OCI-LY7 (cell line): ENCODE measurements around the gene LHX4.

Experiments
- EZH2phosphoT487 ChIP-seq: fragments of 200-600 bp; sonication (generic); IDR thresholded peaks from 2 replicates; pipeline ENCODE4 v1.6.1; 2018; ENCODE audit warnings: low read depth, borderline replicate concordance, mild to moderate bottlenecking, mixed run types, antibody characterized with exemption, low read length, moderate library complexity, mixed read lengths
- TF ChIP-seq, protein P1 (sequence below): fragments of 200-600 bp; sonication (generic); conservative IDR thresholded peaks from 2 replicates; pipeline ENCODE4 v1.5.1; 2014; ENCODE audit warnings: mild to moderate bottlenecking, antibody characterized with exemption, low read length, moderate library complexity, mixed read lengths

DNA sequence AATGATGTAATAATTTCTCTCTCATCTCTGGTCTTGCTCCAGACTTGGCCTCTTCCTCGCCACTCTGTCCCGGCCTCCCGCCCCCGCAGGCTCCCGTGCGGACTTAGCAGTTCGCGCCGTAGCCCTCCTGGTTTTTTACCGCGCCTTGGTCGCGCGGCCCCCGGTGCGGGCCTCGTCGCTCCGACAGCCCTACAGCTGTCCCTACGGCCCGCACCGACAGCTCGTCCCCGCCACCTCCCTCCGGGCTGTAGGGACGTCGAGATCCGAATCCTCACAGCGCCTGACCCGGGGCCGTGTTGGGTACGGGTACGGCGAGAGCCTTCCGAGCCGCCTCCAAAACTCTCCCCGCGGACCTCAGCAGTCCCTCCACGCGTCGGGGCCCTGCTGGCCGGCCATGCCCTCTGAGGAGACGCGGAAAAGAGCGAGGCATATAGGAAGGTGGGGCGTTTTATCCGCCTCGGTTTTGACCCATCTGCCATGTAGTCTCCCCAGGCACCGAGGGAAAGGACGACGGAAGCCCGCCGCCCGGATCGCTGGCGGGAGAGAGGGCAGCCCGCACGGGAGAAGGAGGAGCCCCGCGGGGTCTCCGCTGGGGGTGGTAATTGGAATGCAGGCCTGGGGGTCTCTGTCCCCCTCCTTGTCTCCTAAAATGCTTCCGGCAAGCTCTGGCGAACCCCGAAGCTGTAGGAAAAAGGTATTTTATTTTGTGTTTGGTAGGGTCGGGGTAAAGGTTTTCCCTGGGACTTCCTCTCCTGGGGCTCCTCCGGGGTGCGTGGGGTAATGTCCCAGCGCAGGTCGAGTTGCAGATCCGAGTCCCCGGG is 3.3 kb downstream of the LHX4 start:
- TF ChIP-seq, protein P1, sequence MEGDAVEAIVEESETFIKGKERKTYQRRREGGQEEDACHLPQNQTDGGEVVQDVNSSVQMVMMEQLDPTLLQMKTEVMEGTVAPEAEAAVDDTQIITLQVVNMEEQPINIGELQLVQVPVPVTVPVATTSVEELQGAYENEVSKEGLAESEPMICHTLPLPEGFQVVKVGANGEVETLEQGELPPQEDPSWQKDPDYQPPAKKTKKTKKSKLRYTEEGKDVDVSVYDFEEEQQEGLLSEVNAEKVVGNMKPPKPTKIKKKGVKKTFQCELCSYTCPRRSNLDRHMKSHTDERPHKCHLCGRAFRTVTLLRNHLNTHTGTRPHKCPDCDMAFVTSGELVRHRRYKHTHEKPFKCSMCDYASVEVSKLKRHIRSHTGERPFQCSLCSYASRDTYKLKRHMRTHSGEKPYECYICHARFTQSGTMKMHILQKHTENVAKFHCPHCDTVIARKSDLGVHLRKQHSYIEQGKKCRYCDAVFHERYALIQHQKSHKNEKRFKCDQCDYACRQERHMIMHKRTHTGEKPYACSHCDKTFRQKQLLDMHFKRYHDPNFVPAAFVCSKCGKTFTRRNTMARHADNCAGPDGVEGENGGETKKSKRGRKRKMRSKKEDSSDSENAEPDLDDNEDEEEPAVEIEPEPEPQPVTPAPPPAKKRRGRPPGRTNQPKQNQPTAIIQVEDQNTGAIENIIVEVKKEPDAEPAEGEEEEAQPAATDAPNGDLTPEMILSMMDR, result no peak
- no peak for TF ChIP-seq EZH2phosphoT487
